ENCODE measurements around the gene NADSYN1. TPM values are rescaled to one million over a fixed set of nuclear protein-coding genes. Genes with fewer than 3 reads are reported as not detected.

Gene NADSYN1
- total RNA-seq, 1 donor from 2014 or later: 34.6 TPM

GRCh38 chr11:71474141-71474770 lies 21.3 kb downstream of the NADSYN1 start:
- DNase-seq: no peak

DNA sequence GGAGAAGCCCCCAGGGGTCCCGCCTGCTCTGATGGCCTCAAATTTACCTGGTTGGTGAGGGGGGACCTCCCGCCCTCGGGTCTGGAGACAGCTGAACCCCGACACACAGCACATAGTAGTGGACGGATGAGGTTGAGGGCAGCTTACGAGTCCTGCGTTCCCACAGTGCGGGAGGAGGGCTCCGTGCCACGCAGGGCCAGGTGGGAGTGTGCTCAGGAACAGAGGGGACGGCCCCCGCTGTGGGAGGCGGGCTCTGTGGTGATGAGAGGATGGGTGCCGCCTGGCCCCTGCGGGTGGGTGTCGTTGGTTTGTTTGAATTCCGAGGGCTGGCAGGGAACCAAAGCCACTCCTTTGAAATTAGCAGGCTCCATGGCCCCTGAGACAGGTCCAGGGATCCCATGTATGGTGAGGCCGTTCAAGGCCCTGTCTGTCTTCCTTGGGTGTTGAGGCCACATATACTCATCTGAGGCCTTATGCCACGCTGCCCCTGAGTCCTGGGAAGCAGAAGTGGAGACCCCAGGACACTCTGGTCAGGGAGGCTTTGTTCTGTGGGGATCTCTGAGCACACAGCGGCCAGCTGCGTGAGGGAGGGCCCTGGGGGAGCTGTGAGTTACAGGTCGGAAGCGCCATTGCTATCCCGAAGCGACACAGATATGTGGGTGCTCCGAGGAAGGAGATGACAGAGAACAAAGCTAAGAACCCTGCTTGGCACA lies 21.9 kb downstream of the NADSYN1 start:
- no peak for DNase-seq

GRCh38 chr11:71476031-71476430 lies 23.0 kb downstream of the NADSYN1 start:
- no peak for DNase-seq

DNA sequence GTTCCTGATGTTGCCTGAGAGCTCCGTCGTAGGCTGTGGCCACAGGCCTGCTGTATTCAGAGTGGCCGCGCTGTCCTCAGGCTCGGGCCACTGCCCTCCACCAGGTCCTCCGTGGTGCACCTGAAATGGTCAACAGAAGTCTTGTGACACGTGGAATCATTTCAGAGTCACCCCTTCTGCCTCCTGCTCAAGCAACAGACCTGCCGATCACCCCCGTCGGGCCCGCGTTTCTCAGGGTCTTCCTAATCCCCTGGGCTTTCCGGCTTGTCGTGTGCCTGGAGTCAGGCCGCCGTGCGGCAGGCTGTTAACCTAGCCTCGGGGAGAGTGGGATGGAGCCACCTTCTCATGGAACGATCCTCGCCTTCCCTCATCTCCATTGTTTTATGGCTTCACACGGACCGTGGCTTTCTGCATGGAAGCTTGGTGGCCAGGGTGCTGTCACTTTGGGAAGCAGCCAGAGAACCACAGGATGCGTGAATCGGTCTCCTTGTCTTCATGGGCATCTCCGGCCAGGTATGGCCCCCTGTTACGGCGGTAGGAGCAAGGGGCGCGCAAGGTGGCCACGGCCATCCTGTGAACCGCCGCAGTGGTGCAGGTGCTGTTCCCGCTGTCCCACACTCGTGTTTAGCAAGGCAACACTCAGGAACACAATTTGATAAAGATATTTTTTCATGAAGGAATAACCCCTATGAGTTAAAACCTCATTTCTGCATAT lies 24.1 kb downstream of the NADSYN1 start:
- DNase-seq: no peak

DNA sequence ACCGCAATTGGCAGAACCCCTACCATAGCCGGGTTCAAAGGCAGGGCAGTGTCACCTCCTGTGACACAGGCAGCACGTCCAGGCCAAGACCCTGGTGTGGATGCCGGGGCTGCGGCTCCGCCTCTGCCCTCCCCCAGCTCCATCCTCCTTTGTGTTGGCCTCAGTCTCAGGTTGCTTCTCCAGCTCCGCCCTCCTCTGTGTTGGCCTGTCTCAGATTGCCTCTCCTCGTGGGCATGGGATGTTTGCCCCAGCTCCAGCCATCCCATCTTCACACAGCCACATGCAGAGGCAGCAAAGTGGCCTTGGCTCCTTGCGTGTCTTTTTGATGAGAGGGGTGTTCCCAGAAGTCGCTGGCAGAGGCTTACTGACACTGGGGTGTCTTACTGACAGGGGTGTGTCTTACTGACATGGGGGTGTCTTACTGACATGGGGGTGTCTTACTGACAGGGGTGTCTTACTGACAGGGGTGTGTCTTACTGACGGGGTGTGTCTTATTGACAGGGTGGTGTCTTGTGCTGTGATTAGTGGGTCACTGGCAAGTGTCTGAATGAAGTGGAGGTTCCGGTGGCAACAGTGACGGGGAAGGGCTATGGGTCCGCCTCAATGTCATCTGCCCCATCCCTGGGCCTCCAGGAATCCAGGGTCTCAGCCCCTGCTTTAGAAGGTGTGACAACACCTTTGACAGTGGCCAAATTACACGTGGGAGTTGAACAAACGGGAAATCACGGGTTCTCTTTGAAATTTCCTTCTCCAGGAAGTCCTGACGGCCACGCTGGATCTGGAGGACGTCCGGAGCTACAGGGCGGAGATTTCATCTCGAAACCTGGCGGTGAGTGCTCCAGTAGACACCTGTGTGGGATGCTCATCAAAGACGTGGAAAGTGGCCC lies 24.9 kb downstream of the NADSYN1 start:
- DNase-seq: no peak

- no peak for DNase-seq
These were observed 25.5 kb downstream of the NADSYN1 start for GRCh38 chr11:71478528-71478840.

- no peak for DNase-seq
These were observed 28.3 kb downstream of the NADSYN1 start for GRCh38 chr11:71481101-71481960.

DNA sequence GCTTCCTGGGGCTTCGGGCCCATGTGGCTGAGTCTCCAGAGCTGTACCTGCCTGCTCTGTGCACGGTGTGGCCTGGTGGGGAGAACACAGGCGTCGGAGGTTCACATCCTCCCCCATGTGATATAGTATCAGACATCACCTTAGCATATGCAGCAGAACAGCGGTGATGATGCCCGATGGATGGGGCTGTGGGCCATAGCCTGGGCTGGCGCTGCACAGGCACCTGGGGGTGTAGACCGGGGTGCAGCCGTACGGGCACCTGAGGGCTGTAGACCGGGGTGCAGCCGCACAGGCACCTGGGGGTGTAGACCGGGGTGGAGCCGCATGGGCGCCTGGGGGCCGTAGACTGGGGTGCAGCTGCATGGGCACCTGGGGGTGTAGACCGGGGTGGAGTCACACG lies 29.2 kb downstream of the NADSYN1 start:
- DNase-seq: no peak

DNA sequence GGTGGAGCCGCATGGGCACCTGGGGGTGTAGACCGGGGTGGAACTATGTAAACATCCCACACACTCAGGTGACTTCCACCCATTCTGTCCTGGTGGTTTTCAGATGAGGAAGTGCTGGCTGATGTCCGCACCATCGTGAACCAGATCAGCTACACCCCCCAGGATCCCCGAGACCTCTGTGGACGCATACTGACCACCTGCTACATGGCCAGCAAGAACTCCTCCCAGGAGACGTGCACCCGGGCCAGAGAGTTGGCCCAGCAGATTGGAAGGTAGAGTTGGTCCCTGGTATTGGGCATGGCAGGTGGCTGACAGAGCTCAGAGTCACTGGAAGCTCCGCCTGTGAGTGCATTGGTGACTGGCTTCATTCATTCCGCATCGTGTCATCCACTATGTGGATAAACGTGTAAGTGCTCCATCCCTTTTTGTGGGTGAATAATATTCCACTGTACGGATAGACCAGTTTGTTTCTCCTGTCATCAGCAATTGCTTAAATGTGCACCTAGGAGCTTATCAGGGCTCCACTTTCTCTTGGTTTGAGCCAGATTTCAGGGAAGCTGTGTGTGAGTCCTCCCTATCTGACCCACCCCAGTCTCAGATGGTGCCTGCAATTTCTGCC lies 29.9 kb downstream of the NADSYN1 start:
- no peak for DNase-seq

DNA sequence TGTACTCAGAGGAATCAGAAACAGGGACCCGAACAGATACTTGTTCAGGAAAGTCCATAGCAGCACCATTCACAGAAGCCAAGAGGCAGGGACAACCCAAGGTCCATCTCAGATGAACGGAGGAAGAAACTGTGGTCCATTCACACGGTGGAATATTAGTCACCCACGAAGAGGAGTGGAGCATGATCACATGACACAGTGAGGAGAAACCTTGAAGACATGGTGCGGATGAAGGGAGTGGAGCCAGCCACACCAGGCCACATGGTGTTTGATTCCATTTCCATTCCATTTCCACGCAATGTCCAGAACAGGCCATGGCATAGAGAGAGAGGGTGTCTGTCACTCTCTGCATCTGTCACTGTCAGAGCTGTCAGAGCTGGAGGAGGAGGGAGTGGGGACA lies 30.7 kb downstream of the NADSYN1 start:
- DNase-seq: no peak

DNA sequence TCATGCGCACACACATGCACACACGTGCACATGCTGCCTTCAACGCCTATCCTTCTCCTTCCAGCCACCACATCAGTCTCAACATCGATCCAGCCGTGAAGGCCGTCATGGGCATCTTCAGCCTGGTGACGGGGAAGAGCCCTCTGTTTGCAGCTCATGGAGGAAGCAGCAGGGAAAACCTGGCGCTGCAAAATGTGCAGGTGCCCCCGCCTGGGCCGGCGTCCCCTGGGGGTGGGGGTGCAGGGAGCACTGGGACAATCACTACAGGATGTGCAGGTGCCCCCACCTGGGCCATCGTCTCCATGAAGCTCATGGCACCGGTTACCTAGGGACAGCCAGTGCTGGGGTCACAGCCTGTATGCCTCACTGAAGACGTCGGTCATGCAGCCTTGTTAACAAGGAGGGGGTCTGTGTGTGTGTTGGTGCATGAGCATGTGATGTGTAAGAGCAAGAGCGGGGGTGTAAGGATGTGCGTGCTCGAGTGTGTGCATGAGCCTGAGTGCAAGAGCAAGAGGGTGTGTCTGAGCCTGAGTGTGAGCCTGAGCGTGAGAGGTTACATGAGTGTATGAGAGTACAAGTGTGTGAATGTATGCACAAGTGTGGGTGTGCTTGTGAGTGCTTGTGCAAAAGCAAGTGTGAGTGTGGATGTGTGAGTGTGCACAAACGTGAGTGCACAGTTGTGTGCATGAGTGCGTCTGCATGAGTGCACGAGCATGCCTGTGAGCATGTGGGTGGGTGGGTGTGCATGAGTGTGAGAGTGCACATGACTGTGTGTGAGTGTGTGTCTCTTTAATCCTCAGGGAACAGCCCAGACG lies 31.5 kb downstream of the NADSYN1 start:
- DNase-seq: no peak

- no peak for DNase-seq
These were observed 32.0 kb downstream of the NADSYN1 start for GRCh38 chr11:71485063-71485399.

DNA sequence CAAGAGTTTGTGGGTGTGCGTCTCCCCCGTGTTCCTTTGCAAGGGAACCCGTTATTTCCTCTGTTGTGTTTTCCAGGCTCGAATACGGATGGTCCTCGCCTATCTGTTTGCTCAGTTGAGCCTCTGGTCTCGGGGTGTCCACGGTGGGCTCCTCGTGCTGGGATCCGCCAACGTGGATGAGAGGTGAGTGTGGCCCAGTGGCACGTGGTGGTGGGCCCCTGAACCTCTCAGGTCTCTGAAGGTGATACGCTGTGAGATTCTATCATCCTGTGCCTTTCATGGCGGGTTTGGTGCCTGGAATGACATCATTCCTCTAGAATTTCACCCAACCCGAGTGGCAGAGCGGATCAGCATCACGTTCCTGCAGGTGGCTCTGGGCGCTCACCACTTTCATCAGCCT lies 32.5 kb downstream of the NADSYN1 start:
- DNase-seq: no peak

- no peak for DNase-seq
These were observed 33.3 kb downstream of the NADSYN1 start for GRCh38 chr11:71486320-71486719.

DNA sequence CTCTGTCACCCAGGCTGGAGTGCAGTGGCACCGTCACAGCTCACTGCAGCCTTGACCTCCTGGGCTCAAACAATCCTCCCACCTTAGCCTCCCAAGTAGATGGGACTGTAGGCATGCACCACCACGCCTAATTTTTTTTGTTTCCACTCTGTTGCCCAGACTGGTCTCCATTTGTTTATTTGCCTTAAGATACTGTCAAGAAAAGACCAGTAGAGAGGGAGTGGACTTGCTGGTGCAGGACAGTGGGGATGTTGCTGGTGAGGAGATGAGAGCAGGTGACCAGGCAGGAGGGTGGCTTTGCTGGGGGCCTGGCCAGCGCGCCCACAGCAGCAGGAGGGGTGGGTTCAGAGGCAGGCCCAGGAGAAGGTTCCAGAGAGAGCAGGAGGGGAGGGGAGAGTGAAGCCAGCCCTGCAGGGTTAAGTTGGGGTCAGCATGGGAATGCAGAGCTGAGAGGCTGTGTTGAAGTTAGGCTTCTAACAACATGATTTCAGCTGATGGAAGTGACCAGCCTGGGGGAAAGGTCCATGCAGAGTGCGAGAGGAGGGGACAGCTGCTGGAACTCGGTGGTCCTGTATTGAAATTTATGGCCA lies 35.8 kb downstream of the NADSYN1 start:
- DNase-seq: no peak

GRCh38 chr11:71489311-71490043 lies 36.5 kb downstream of the NADSYN1 start:
- DNase-seq: no peak

- no peak for DNase-seq
These were observed 37.2 kb downstream of the NADSYN1 start for GRCh38 chr11:71490044-71490730.

GRCh38 chr11:71490731-71491390 lies 37.9 kb downstream of the NADSYN1 start:
- no peak for DNase-seq

Measured in skin of body (tissue), 2 donors.